HepG2 (cell line): Measurements from ENCODE around the gene GNG12. TPM values are rescaled to one million over a fixed set of nuclear protein-coding genes. Genes with fewer than 3 reads are reported as not detected.

ENCODE experiments used
- CENPT ChIP-seq: sonication (generic); formaldehyde crosslinking; IDR thresholded peaks from 2 replicates; pipeline ENCODE4 v1.8.0; 2022; ENCODE audit warnings: low read depth, mild to moderate bottlenecking, moderate library complexity, missing genetic modification reagents
- FLYWCH1 ChIP-seq: sonication (generic); formaldehyde crosslinking; IDR thresholded peaks from 2 replicates; pipeline ENCODE4 v1.8.1; 2023; ENCODE audit warnings: mild to moderate bottlenecking, missing genetic modification reagents
- FOXC1 ChIP-seq: sonication (generic); formaldehyde crosslinking; IDR thresholded peaks from 2 replicates; pipeline ENCODE4 v1.8.0; 2022; ENCODE audit warnings: mild to moderate bottlenecking, missing genetic modification reagents, borderline replicate concordance
- FOXJ3 ChIP-seq: sonication (generic); formaldehyde crosslinking; IDR thresholded peaks from 2 replicates; pipeline ENCODE4 v1.4.0; 2020; ENCODE audit warnings: missing genetic modification reagents, mild to moderate bottlenecking, borderline replicate concordance
- POLR2G ChIP-seq: fragments of 200-400 bp; formaldehyde crosslinking; IDR thresholded peaks from 2 replicates; pipeline ENCODE4 v1.6.1; 2018; ENCODE audit warnings: mild to moderate bottlenecking, low read depth, low read length, moderate library complexity
- RFX1 ChIP-seq: fragments of 450-650 bp; IDR thresholded peaks from 2 replicates; pipeline ENCODE4 v1.6.1; 2017
- polyA plus RNA-seq, 8 experiments: library from polyadenylated mRNA; depleted of rRNA in 3 of 8; stranded (reverse) in 7 of 8; unstranded in 1 of 8; fragments of >200 nt; fragmentation: Illumina TruSeq in 4 of 8; extraction: Trizol in 4 of 8; gene quantifications; 2 replicates each; pipeline versions ENCODE4 v1.2.1 to v1.2.3, GENCODE V29; 2011 to 2016; ENCODE audit warnings: low read depth in 4 of 8, missing spikeins in 1 of 8, mixed read lengths in 1 of 8; ENCODE audit not compliant: insufficient read depth in 1 of 8
- total RNA-seq, 5 experiments: library from RNA; depleted of rRNA; stranded (reverse); fragments of >200 nt; fragmentation: Illumina TruSeq; extraction: Trizol; gene quantifications; 2 replicates each; pipeline ENCODE4 v1.2.3, GENCODE V29; 2016; ENCODE audit warnings: low read depth in 1 of 5
- TF ChIP-seq, protein P1 (sequence below), 2 experiments: sonication (generic) in 1 of 2; formaldehyde crosslinking in 1 of 2; IDR thresholded peaks; 2 replicates each; pipeline versions ENCODE4 v1.4.0 to v1.6.1; 2016 to 2020; ENCODE audit warnings: borderline replicate concordance in 1 of 2, low read depth in 1 of 2, mild to moderate bottlenecking in 1 of 2, missing genetic modification reagents in 1 of 2
- TF ChIP-seq, protein P2 (sequence below): sonication (generic); formaldehyde crosslinking; IDR thresholded peaks from 2 replicates; pipeline ENCODE4 v1.9.0; 2021; ENCODE audit warnings: missing genetic modification reagents, borderline replicate concordance
- TF ChIP-seq, protein P3 (sequence below): sonication (generic); formaldehyde crosslinking; IDR thresholded peaks from 2 replicates; pipeline ENCODE4 v1.4.0; 2020; ENCODE audit warnings: missing genetic modification reagents, borderline replicate concordance
- TF ChIP-seq, protein P4 (sequence below): sonication (generic); formaldehyde crosslinking; IDR thresholded peaks from 2 replicates; pipeline ENCODE4 v1.4.0; 2020; ENCODE audit warnings: mild to moderate bottlenecking, missing genetic modification reagents

Gene GNG12
- total and polyA plus RNA-seq, 2 of the 13 experiments (the other 11 are each of a cell fraction or from before 2014, with no cell fraction given): 0.11 TPM

DNA sequence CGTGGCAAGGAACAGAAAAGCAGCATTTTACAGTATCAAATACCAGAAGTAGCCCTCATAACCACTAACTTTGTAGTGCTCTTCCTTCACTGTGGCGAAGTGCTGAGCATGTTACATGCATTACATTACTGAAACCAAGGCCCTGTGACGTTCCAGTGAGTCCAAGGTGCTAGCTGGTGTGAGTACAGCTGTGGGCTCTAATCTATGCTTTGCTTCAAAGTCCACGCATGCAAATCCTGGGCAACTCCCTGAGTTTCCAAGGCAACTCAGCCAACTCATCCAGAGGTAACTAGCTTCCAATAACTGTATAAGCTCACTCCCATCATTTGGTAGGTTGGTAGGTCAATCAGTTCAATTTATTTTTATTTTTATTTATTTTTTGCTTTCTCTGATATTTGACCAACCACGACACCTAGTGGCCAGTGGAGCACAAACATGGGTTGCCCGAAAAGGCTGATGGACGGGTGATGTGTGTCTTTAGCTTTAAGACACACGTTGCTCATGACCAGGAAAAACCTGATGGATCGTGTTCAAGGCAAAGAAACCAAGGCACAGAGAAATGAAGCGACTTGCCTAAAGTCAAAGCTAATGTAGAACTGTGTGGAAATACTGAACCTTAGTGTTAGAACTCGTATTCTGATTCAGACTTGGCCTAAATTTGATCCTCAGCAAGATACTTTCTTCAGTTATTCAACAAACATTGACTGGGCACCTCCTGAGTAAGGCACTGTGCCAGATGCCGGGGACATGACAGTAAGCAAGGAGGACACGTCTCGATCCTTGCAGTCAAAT is 73.0 kb downstream of the GNG12 start (continued):
- no peak for TF ChIP-seq CENPT (CRISPR knock-in tag)
- TF ChIP-seq, protein P1, sequence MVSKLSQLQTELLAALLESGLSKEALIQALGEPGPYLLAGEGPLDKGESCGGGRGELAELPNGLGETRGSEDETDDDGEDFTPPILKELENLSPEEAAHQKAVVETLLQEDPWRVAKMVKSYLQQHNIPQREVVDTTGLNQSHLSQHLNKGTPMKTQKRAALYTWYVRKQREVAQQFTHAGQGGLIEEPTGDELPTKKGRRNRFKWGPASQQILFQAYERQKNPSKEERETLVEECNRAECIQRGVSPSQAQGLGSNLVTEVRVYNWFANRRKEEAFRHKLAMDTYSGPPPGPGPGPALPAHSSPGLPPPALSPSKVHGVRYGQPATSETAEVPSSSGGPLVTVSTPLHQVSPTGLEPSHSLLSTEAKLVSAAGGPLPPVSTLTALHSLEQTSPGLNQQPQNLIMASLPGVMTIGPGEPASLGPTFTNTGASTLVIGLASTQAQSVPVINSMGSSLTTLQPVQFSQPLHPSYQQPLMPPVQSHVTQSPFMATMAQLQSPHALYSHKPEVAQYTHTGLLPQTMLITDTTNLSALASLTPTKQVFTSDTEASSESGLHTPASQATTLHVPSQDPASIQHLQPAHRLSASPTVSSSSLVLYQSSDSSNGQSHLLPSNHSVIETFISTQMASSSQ (IDR thresholded peaks at IDR 0.05; ENCODE audit: low read depth): no peak
- TF ChIP-seq, protein P1 (CRISPR knock-in tag; IDR thresholded peaks at IDR 0.05; ENCODE audit: borderline replicate concordance): no peak
- TF ChIP-seq POLR2G: no peak
- TF ChIP-seq, protein P2, sequence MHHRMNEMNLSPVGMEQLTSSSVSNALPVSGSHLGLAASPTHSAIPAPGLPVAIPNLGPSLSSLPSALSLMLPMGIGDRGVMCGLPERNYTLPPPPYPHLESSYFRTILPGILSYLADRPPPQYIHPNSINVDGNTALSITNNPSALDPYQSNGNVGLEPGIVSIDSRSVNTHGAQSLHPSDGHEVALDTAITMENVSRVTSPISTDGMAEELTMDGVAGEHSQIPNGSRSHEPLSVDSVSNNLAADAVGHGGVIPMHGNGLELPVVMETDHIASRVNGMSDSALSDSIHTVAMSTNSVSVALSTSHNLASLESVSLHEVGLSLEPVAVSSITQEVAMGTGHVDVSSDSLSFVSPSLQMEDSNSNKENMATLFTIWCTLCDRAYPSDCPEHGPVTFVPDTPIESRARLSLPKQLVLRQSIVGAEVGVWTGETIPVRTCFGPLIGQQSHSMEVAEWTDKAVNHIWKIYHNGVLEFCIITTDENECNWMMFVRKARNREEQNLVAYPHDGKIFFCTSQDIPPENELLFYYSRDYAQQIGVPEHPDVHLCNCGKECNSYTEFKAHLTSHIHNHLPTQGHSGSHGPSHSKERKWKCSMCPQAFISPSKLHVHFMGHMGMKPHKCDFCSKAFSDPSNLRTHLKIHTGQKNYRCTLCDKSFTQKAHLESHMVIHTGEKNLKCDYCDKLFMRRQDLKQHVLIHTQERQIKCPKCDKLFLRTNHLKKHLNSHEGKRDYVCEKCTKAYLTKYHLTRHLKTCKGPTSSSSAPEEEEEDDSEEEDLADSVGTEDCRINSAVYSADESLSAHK (CRISPR knock-in tag): no peak
- TF ChIP-seq, protein P3, sequence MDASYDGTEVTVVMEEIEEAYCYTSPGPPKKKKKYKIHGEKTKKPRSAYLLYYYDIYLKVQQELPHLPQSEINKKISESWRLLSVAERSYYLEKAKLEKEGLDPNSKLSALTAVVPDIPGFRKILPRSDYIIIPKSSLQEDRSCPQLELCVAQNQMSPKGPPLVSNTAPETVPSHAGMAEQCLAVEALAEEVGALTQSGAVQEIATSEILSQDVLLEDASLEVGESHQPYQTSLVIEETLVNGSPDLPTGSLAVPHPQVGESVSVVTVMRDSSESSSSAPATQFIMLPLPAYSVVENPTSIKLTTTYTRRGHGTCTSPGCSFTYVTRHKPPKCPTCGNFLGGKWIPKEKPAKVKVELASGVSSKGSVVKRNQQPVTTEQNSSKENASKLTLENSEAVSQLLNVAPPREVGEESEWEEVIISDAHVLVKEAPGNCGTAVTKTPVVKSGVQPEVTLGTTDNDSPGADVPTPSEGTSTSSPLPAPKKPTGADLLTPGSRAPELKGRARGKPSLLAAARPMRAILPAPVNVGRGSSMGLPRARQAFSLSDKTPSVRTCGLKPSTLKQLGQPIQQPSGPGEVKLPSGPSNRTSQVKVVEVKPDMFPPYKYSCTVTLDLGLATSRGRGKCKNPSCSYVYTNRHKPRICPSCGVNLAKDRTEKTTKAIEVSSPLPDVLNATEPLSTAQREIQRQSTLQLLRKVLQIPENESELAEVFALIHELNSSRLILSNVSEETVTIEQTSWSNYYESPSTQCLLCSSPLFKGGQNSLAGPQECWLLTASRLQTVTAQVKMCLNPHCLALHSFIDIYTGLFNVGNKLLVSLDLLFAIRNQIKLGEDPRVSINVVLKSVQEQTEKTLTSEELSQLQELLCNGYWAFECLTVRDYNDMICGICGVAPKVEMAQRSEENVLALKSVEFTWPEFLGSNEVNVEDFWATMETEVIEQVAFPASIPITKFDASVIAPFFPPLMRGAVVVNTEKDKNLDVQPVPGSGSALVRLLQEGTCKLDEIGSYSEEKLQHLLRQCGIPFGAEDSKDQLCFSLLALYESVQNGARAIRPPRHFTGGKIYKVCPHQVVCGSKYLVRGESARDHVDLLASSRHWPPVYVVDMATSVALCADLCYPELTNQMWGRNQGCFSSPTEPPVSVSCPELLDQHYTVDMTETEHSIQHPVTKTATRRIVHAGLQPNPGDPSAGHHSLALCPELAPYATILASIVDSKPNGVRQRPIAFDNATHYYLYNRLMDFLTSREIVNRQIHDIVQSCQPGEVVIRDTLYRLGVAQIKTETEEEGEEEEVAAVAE (CRISPR knock-in tag): peak; percentile 52; the same call in 1 of the 2 replicates
- TF ChIP-seq FOXC1: no peak
- TF ChIP-seq, protein P4, sequence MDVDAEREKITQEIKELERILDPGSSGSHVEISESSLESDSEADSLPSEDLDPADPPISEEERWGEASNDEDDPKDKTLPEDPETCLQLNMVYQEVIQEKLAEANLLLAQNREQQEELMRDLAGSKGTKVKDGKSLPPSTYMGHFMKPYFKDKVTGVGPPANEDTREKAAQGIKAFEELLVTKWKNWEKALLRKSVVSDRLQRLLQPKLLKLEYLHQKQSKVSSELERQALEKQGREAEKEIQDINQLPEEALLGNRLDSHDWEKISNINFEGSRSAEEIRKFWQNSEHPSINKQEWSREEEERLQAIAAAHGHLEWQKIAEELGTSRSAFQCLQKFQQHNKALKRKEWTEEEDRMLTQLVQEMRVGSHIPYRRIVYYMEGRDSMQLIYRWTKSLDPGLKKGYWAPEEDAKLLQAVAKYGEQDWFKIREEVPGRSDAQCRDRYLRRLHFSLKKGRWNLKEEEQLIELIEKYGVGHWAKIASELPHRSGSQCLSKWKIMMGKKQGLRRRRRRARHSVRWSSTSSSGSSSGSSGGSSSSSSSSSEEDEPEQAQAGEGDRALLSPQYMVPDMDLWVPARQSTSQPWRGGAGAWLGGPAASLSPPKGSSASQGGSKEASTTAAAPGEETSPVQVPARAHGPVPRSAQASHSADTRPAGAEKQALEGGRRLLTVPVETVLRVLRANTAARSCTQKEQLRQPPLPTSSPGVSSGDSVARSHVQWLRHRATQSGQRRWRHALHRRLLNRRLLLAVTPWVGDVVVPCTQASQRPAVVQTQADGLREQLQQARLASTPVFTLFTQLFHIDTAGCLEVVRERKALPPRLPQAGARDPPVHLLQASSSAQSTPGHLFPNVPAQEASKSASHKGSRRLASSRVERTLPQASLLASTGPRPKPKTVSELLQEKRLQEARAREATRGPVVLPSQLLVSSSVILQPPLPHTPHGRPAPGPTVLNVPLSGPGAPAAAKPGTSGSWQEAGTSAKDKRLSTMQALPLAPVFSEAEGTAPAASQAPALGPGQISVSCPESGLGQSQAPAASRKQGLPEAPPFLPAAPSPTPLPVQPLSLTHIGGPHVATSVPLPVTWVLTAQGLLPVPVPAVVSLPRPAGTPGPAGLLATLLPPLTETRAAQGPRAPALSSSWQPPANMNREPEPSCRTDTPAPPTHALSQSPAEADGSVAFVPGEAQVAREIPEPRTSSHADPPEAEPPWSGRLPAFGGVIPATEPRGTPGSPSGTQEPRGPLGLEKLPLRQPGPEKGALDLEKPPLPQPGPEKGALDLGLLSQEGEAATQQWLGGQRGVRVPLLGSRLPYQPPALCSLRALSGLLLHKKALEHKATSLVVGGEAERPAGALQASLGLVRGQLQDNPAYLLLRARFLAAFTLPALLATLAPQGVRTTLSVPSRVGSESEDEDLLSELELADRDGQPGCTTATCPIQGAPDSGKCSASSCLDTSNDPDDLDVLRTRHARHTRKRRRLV (CRISPR knock-in tag): peak; percentile 74; the same call in 1 of the 2 replicates
- no peak for TF ChIP-seq FLYWCH1
- peak; percentile 67; the same call in 1 of the 2 replicates for TF ChIP-seq RFX1
- TF ChIP-seq FOXJ3: peak; percentile 15; the same call in 1 of the 2 replicates
